Measurements from ENCODE around the gene MARCHF9.
A peak's percentile ranks its signal among the peaks of the same experiment; 100 is the strongest.
"Not testable (repeated sequence)": the region's sequence is repeated elsewhere in the genome, so short reads cannot be mapped to it uniquely, and the experiment has no call there.

MARCHF9 gene

GRCh38 chr12:57772429-57773322 lies 17.8 kb downstream of the MARCHF9 start, which contains the start of gene EEF1AKMT3:
EEF1AKMT3 (plus strand) TSS chr12:57772614; CDS start chr12:57772725, 111 bp downstream.
- DNase-seq = peak; percentile 72

GRCh38 chr12:57774634-57775033 lies 19.7 kb downstream of the MARCHF9 start:
- DNase-seq = not testable (repeated sequence)

- no peak for DNase-seq
Measured at GRCh38 chr12:57775044-57775443, 20.1 kb downstream of the MARCHF9 start.

GRCh38 chr12:57775563-57776246 lies 20.8 kb downstream of the MARCHF9 start:
- DNase-seq = no peak

DNA sequence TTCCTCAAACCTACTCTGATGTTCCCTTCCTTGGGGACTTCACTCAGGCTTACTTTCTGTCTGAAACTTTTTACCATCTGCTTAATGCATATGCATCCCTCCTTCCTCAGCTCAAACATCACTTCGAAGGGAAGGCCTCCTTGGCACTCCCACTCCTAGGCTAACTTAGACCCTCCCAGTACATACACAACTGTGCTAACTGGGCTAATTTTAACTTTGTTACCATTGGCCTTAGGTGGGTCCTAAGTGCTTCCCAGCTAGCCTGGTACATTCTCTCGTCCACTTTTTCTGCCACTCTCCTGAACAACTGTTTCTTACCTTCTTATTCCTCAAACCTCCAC lies 21.3 kb downstream of the MARCHF9 start:
- no peak for DNase-seq

DNA sequence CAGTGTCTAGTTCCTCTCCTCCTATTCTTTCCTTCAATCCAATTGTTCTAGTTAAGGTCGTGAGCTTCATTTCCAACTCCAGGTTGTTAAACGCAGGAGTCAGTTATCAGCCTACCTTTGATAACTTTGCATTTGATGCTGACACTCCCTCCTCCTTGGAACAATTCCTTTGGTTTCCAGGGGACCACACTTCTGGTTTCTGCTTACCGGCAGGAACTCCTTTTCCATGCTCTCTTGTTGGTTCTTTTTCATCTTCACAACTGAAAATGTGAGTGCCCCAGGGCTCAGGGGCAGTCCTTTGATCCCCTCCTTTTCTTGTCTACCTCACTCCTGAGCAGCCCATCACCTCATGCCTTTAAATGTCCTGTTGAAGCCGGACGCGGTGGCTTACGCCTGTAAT lies 22.5 kb downstream of the MARCHF9 start:
- no peak for DNase-seq

GRCh38 chr12:57777911-57778310 lies 23.0 kb downstream of the MARCHF9 start:
- DNase-seq = no peak

DNA sequence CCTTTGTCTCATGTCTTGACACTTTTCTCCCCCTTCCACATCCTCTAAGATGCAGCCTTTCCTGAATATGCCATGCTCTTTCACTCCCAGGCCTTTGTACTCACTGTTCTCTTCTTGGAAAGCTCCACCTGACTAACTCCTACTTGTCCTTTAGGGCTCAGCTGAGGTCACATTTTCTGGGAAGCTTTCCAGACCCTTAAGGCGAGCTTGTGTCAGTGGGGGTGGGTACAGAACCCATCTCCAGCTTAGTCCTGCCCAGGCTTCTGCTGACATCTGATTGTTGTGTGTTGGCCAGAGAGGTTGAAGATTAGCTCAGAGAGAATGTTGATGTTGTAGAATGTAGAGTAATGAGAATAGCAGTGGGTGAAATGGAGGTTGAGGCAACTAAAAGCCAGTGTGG lies 24.8 kb downstream of the MARCHF9 start:
- DNase-seq = no peak

- DNase-seq = no peak
Measured at GRCh38 chr12:57780284-57780897, 25.5 kb downstream of the MARCHF9 start.

GRCh38 chr12:57781244-57781643 lies 26.3 kb downstream of the MARCHF9 start:
- no peak for DNase-seq

DNA sequence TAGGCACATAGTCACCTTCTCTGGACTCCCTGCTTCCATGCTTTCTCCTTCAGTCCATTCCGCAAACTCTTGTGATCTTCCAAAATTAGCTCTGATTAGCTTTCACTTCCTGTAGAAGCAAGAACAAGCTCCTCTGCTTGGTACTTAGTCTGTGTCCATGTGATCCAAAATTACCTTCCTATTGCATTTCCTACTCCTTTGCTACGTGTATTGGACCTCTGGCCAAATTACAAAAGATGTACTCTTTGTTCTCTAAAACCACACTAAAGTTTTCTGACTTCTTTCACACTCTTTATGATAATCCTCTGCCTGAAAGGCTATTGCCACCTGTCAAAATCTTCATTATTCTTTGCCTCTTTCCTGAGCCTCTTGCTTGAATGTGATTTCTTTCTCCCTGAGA lies 26.9 kb downstream of the MARCHF9 start:
- DNase-seq = no peak

- DNase-seq = no peak
Measured at GRCh38 chr12:57782243-57782607, 27.3 kb downstream of the MARCHF9 start.

DNA sequence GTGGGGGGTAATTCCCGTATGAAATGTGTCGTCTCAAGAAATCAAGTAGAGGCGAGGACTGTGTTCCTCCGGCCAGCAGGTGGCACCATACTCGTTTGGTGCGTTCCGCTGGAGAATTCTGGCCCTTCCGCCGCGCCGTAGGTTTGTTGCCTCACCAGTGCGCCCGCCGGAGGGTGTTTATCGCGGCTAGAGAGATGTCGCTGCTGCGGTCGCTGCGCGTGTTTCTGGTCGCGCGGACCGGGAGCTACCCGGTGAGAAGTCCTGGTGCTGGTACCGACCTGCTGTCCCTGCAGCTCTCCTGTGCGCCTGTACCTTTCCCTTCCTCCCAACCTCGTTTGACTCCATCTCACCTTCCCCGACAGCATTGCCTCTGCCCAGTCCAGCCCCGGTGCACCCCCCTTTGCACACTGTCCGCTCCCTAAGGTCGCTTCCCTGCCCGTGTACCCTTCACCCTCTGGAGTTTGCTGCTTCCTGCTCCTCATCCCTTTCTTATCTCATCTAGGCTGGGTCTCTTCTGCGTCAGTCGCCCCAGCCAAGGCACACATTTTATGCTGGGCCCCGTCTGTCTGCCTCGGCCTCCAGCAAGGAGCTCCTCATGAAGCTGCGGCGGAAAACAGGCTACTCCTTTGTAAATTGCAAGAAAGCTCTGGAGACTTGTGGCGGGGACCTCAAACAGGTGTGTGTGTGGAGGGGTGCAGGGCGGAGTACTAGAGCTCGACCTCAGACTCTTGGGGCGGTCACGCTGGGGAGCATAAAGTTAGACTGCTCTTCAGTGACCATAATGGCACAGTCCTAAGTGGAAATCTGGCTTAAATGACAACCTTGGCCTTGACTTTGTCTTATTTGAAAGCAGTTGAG lies 27.9 kb downstream of the MARCHF9 start, which contains the start of gene TSFM:
TSFM (plus strand) TSS at position 180 of the 858 bp plus-strand sequence; CDS start at position 195, 15 bp downstream.
- DNase-seq = peak; percentile 99

DNA sequence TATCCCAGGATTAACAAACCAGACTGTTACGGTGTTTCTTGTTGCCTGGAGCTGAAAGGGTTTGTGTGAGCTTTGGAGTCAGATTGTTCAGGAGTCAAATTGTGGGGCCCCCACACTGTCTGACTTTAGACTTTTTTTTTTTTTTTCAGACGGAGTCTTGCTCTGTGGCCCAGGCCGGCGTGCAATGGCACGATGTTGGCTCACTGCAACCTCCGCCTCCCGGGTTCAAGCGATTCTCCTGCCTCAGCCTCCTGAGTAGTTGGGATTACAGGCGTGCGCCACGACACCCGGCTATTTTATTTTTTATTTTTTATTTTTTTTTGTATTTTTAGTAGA lies 28.5 kb downstream of the MARCHF9 start:
- no peak for DNase-seq

- no peak for DNase-seq
Measured at GRCh38 chr12:57783861-57784260, 29.0 kb downstream of the MARCHF9 start.

GRCh38 chr12:57793920-57794319 lies 39.0 kb downstream of the MARCHF9 start:
- DNase-seq = no peak

- no peak for DNase-seq
Measured at GRCh38 chr12:57795354-57795753, 40.5 kb downstream of the MARCHF9 start.

DNA sequence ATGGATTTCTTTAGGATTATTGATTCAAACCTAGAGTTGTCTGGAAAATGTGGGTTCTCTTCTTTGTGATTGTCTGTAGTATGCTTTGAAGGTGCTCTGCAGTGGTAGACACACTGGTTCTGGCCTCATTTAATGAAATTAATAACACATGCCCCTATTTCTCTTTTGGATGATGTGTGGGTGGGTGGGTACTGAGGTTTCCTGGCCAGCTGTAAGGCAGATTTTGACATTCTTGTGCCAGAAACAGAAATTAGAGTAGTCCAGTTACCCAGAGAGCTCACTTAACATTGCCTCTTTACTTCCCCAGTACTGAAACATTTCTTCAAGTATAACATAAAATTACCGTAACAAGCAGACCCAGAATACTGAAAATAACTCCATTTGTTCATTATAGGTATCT lies 42.1 kb downstream of the MARCHF9 start:
- no peak for DNase-seq

- no peak for DNase-seq
Measured at GRCh38 chr12:57797933-57798332, 43.0 kb downstream of the MARCHF9 start.

DNA sequence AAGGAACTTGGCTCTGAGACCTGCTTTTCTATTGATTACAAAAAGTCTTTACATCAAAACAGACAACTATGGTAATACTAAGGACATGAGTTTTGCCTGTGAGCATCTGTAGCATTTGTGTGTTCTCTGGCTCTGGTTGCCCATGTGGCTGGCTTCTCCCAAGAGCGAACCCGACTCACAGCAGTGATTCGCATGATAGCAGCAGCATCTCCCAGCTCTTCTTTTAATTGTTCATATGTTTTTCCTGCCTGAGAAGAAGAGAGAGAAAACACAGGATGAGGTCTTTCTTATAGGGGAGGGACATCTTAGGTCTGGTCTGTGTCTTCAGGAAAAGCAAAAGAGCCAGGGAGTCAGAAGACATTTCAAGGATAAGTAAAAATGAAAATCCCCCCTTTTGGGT lies 46.1 kb downstream of the MARCHF9 start:
- no peak for DNase-seq

DNA sequence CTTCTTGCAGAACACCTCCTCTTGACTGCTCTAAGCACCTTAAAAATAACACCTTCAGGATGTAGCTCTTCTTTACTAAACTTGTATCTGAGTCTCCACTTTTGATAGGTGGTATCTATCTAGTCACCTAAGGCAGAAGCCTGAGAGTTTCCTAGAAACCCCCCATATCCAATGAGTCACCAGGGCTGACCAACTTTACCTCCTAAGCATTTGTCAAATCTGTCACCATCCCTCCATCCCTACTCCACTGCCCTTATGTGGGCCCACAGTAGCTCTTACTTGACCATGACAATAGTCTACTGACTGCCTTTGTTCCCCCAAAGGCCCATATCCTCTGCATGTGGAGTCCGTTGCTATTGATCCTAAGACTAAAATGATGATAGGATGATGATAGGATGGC lies 47.7 kb downstream of the MARCHF9 start:
- DNase-seq = no peak

DNA sequence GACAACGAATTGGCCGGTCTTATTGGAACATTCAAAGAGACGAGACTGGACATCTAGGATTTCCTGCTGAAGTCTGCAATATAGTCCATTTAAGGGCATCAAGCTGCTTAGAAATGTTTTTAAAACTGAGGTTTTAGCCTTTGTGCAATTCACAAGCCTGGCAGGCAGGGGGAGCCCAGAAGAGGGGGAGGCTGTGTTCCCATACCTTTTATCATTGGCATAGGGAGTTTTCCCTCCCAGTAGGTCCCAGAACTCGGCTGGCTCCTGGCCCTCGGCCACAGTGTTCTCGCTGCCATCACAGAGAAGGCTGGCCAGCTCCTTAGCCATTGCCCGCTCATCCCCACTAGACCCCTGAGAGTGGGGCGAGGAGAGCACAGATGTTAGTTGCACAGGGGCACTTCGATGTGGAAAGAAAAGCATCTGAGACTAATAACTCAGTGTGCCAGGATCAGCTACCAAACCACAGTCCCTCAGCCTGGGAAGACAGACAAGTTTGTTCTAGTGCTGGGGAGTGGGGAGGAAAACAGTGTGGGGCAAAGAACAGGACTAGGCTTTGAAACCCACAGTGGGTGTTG lies 48.5 kb downstream of the MARCHF9 start:
- peak; percentile 41 for DNase-seq

GRCh38 chr12:57806677-57807076 lies 51.8 kb downstream of the MARCHF9 start:
- no peak for DNase-seq

Measured in eye (tissue), 1 donor.